Ishikawa (cell line): ENCODE data around the gene MYO16.

Source experiments
- CEBPB ChIP-seq: IDR thresholded peaks from 2 replicates; pipeline ENCODE4 v1.6.1; 2012
- CREB1 ChIP-seq: IDR thresholded peaks from 2 replicates; pipeline ENCODE4 v1.6.1; 2012; ENCODE audit warnings: low read depth
- EGR1 ChIP-seq: IDR thresholded peaks from 2 replicates; pipeline ENCODE4 v1.6.1; 2012
- EP300 ChIP-seq: IDR thresholded peaks from 2 replicates; pipeline ENCODE4 v1.6.1; 2012; ENCODE audit warnings: borderline replicate concordance
- FOXM1 ChIP-seq: IDR thresholded peaks from 2 replicates; pipeline ENCODE4 v1.6.1; 2012; ENCODE audit warnings: low read depth, borderline replicate concordance
- NFIC ChIP-seq: IDR thresholded peaks from 2 replicates; pipeline ENCODE4 v1.6.1; 2012
- RAD21 ChIP-seq: IDR thresholded peaks from 2 replicates; pipeline ENCODE4 v1.6.1; 2012; ENCODE audit warnings: low read depth
- REST ChIP-seq: IDR thresholded peaks from 2 replicates; pipeline ENCODE4 v1.6.1; 2012; ENCODE audit warnings: low read depth, mild to moderate bottlenecking
- TAF1 ChIP-seq: IDR thresholded peaks from 2 replicates; pipeline ENCODE4 v1.6.1; 2012; ENCODE audit warnings: low read depth, mild to moderate bottlenecking
- TCF12 ChIP-seq: IDR thresholded peaks from 2 replicates; pipeline ENCODE4 v1.6.1; 2012; ENCODE audit warnings: low read depth
- TEAD4 ChIP-seq: IDR thresholded peaks from 2 replicates; pipeline ENCODE4 v1.6.1; 2012
- YY1 ChIP-seq: IDR thresholded peaks from 2 replicates; pipeline ENCODE4 v1.6.1; 2012; ENCODE audit warnings: low read depth
- ZBTB7A ChIP-seq: IDR thresholded peaks from 2 replicates; pipeline ENCODE4 v1.6.1; 2012; ENCODE audit warnings: low read depth
- TF ChIP-seq, protein P1 (sequence below): IDR thresholded peaks from 2 replicates; pipeline ENCODE4 v1.6.1; 2012
- TF ChIP-seq, protein P2 (sequence below): IDR thresholded peaks from 2 replicates; pipeline ENCODE4 v1.6.1; 2012

The MYO16 gene

DNA sequence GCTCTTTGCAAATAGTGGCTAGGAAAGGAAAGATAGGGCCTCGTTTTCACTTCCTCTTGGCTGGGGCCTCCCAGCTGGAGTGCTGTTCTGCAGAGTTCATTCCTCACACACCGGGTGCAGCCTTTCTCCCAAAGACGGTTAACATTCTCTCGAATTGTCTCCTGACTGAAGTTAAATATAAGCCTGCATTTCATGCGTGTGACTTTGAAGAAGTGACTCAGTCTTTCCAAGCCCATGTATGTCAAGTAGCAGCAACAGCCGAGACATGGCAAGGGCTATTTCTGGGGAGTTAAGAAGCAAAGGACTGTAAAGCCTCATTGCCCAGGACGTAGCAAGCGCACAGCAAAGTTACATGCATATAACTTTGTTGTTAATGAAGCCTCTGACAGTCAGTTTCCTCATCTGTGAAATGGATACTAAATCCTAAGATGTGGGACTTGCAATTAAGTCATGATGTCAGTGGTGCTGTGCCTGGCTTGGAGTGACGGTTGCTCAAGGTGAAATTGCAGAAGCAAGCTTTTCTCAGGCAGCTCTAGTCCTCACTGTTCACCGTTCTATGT, 502.4 kb downstream of the MYO16 start:
- TF ChIP-seq REST (no peak), CEBPB (no peak), ZBTB7A (no peak), NFIC (no peak), FOXM1 (no peak), CREB1 (no peak), EGR1 (no peak), TEAD4 (no peak)
- TF ChIP-seq, protein P1, sequence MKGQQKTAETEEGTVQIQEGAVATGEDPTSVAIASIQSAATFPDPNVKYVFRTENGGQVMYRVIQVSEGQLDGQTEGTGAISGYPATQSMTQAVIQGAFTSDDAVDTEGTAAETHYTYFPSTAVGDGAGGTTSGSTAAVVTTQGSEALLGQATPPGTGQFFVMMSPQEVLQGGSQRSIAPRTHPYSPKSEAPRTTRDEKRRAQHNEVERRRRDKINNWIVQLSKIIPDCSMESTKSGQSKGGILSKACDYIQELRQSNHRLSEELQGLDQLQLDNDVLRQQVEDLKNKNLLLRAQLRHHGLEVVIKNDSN = no peak
- TF ChIP-seq, protein P2, sequence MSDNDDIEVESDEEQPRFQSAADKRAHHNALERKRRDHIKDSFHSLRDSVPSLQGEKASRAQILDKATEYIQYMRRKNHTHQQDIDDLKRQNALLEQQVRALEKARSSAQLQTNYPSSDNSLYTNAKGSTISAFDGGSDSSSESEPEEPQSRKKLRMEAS = no peak

DNA sequence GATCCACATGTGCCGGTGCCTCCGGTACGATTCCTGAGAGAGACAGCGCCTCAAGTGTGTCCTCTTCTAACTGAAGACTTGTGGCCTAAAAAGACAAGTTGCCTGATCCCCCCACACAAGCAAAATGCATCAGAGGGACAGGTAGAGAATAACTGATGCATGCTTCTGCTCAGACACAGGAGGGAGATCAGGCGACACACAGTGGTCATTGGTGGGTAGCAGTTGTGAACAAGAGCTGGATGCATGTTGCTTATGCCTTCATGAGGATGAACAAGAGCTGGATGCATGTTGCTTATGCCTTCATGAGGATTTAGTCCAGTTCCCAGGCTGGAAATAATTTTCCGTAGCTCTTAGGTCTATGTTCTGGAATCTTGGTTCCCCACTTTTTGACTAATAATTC, 505.6 kb downstream of the MYO16 start:
- TF ChIP-seq NFIC = no peak
- TF ChIP-seq RAD21 = 0 out of 2 replicates have a peak, but pooled peaks have one; percentile 9
- no peak for TF ChIP-seq YY1

DNA sequence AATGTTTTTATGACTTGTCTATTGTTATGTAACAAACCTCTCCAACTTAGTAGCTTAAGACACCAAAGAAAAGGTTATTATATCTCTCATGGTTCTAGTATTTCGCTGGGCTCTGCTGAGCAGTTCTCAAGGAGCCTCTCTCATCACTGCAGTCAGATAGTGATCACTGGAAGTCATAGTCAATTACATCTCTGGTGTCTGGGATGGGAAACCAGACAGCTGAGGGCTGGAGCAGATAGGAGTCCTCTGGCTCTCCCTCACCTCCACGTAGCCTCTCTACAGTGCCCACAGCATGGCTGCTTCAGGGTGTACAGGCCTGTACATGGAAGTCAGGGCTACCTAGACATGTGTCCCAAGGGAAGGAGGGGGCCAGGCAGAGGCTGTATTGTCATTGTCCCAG, 507.5 kb downstream of the MYO16 start:
- TF ChIP-seq ZBTB7A (no peak), TCF12 (no peak), FOXM1 (no peak), REST (no peak), CREB1 (no peak)
- TF ChIP-seq, protein P2 = no peak

DNA sequence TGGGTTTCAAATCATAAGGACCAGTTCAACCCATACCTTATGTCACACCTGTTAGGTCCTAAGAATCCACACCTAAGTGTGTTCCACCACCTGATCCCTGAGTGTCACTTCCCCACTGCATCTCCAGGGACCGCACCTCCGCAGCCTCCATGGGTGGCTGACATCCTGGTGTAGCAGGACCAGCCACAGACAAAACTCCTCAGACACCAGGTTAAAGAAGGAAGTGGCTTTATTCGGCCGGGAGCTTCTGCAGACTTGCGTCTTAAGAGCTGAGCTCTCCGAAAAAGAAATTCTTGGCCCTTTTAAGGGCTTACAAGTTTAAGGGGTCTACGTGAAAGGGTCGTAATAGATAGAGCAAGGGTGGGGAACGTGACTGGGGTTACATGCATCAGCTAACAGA, 509.9 kb downstream of the MYO16 start:
- TF ChIP-seq EP300 = no peak
- no peak for TF ChIP-seq EGR1

DNA sequence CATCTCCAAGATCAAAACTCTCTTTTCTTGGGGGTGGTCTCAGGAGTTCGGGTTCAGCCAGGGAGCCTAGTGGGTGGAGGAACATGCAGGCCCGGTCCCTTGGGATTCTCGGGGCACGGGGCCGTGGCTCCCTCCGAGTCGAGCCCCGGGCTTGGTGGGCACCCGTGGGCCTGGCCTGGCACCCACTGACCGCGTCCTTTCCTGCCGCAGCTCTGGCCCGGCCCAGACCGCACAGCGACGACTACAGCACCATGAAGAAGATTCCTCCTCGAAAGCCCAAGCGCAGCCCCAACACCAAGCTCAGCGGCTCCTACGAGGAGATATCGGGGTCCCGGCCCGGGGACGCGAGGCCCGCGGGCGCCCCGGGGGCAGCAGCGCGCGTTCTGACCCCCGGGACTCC, 510.6 kb downstream of the MYO16 start:
- no peak for TF ChIP-seq TAF1
- no peak for TF ChIP-seq RAD21
- TF ChIP-seq EGR1 = no peak
- TF ChIP-seq TCF12 = no peak
- TF ChIP-seq, protein P2 = no peak
- no peak for TF ChIP-seq NFIC
- TF ChIP-seq CEBPB = no peak
- no peak for TF ChIP-seq ZBTB7A
- no peak for TF ChIP-seq YY1
- TF ChIP-seq, protein P1 = no peak
- TF ChIP-seq TEAD4 = no peak

- TF ChIP-seq TCF12 (no peak), ZBTB7A (no peak), TEAD4 (no peak), CEBPB (no peak), REST (no peak), FOXM1 (no peak), NFIC (no peak), RAD21 (no peak), EGR1 (no peak), EP300 (no peak), TAF1 (no peak), YY1 (no peak), CREB1 (no peak)
- TF ChIP-seq, protein P2 = no peak
- TF ChIP-seq, protein P1 = no peak
Measured at GRCh38 chr13:109140479-109141349, 511.3 kb downstream of the MYO16 start.
